Activated CD4-positive, alpha-beta memory T cell treated with anti-CD3 and anti-CD28 coated beads for 36 hours (primary cell): ENCODE data around the gene WRNIP1. TPM values are rescaled to one million over a fixed set of nuclear protein-coding genes. Genes with fewer than 3 reads are reported as not detected.

Experiments used
- CTCF ChIA-PET: fragments of 350-600 bp; sonication (Branson Sonifier 250); formaldehyde crosslinking; loops from one replicate; lab custom pipeline; 2021; ENCODE audit warnings: antibody characterized with exemption, inconsistent platforms; lab: Charles Lee
- POLR2A ChIA-PET: fragments of 350-600 bp; sonication (Branson Sonifier 250); formaldehyde crosslinking; loops from one replicate; lab custom pipeline; 2021; ENCODE audit warnings: antibody characterized with exemption; lab: Charles Lee
- DNase-seq: peaks from one replicate; pipeline ENCODE4 v3.0.0-alpha.2; 2020
- H3K27ac Mint-ChIP-seq: one replicate; pipeline ENCODE4 v1.8.0; 2021; ENCODE audit warnings: mixed read lengths
- H3K27me3 Mint-ChIP-seq: one replicate; pipeline ENCODE4 v1.8.0; 2021; ENCODE audit warnings: mixed read lengths
- H3K36me3 Mint-ChIP-seq: one replicate; pipeline ENCODE4 v1.8.0; 2021; ENCODE audit warnings: mixed read lengths
- H3K4me1 Mint-ChIP-seq: one replicate; pipeline ENCODE4 v1.8.0; 2021; ENCODE audit warnings: low read depth, mixed read lengths
- H3K4me3 Mint-ChIP-seq: one replicate; pipeline ENCODE4 v1.8.0; 2021; ENCODE audit warnings: mild to moderate bottlenecking, mixed read lengths
- H3K9me3 Mint-ChIP-seq: one replicate; pipeline ENCODE4 v1.8.0; 2021; ENCODE audit warnings: mixed read lengths
- intact Hi-C: fragments of 100-400 bp; cut with micrococcal nuclease; formaldehyde crosslinking; loops from one replicate; pipeline ENCODE4 v1.15.1; 2023
- total RNA-seq, 2 experiments: library from RNA; stranded (reverse); gene quantifications; one replicate each; pipeline ENCODE4 v1.2.3, GENCODE V29; 2021

The WRNIP1 gene
- total RNA-seq, 2 experiments from 2014 or later = 32.7 to 32.8 TPM

DNA sequence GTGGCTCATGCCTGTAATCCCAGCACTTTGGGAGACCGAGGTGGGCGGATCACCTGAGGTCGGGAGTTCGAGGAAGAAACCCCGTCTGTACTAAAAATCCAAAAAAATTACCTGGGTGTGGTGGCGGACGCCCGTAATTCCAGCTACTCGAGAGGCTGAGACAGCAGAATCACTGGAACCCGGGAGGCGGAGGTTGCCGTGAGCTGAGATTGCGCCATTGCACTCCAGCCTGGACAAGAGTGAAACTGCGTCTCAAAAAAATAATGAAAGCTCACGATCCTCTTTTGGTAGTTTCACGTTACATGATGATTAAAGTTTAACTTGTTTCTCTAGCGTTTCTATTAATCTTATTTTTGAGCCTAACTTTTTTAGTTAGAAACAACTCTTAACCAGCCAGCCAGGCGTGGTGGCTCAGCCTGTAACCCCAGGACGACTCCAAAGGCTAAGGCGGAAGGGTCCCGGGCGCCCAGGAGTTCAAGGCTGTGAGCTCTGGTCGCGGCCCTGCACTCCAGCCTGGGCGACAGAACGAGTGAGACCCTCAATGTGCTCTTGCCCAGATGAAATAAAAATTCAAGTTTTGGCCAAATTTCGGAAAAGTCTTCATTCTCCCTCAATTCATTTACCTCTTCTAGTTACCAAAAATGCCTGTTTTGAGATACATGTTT lies 1.2 kb upstream of the WRNIP1 start:
- peak overlapping the region; percentile 97 for H3K27ac Mint-ChIP-seq
- ChIA-PET CTCF (interaction anchor here (5.1 to 7.9 kb wide), 2 partner anchors 15 to 27 kb away, joined by 36 to 111 read pairs; partner anchors contain the start of gene MYLK4), POLR2A (interaction anchor here (0.9 to 3.5 kb wide), 2 partner anchors 77 to 445 kb away, joined by 4 to 13 read pairs; partner anchors contain the start of gene SERPINB1)
- no peaks in the 10 kb centered on the region for H3K27me3 Mint-ChIP-seq
- peaks cover 7% of the 10 kb centered on the region for H3K36me3 Mint-ChIP-seq
- peak overlapping the region; percentile 90 for H3K4me3 Mint-ChIP-seq
- H3K9me3 Mint-ChIP-seq = no peaks in the 10 kb centered on the region
- H3K4me1 Mint-ChIP-seq = peaks cover 36% of the 10 kb centered on the region
- intact Hi-C loops = loop anchor here (2.0 to 10.0 kb wide), 5 partner anchors 77 to 1371 kb away; partner anchors contain the start of genes ECI2, GMDS, RIPK1 and SERPINB1
- DNase-seq = no peak

DNA sequence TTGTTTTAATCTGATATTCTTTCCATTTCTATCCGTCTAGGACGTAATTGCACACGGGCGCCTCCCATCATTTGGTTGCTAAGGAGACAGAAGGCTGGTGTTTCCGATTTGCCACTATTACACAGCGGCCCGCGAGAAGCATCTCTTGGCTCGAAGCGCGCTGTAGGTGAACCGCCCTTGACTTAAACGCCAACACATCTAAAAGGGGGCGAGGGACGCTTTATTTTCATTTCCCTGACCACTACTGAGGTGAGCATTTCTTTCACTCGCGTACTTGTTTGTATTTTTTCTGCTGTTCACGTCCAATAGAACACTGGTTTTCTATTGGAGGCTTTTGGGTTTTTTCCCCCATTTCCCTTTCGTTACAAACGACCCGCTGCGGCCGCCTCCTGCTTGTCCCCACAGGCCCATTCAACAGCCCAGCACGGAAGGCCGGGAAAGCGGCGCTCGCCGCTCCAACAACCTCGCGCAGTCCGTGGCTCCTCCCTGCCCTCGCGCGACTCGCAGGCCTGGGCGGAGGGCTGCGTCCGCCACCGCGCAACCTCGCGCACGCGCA lies 505 bp upstream of the WRNIP1 start:
- peak overlapping the region; percentile 97 for H3K27ac Mint-ChIP-seq
- peak overlapping the region; percentile 90 for H3K4me3 Mint-ChIP-seq
- ChIA-PET POLR2A (interaction anchor here (0.7 to 3.5 kb wide), 3 partner anchors 77 to 261 kb away, joined by 3 to 13 read pairs (median 4); partner anchors contain the start of gene SERPINB1), CTCF (interaction anchor here (0.6 to 7.9 kb wide), 10 partner anchors 15 to 970 kb away, joined by 3 to 111 read pairs (median 4); partner anchors contain the start of genes MYLK4 and SERPINB1)
- H3K9me3 Mint-ChIP-seq = no peaks in the 10 kb centered on the region
- peaks cover 7% of the 10 kb centered on the region for H3K36me3 Mint-ChIP-seq
- peak; percentile 74 for DNase-seq
- no peaks in the 10 kb centered on the region for H3K27me3 Mint-ChIP-seq
- intact Hi-C loops = loop anchor here (1.0 to 10.0 kb wide), 7 partner anchors 76 to 1370 kb away; partner anchors contain the start of genes ECI2, GMDS, RIPK1 and SERPINB1
- peaks cover 39% of the 10 kb centered on the region for H3K4me1 Mint-ChIP-seq

DNA sequence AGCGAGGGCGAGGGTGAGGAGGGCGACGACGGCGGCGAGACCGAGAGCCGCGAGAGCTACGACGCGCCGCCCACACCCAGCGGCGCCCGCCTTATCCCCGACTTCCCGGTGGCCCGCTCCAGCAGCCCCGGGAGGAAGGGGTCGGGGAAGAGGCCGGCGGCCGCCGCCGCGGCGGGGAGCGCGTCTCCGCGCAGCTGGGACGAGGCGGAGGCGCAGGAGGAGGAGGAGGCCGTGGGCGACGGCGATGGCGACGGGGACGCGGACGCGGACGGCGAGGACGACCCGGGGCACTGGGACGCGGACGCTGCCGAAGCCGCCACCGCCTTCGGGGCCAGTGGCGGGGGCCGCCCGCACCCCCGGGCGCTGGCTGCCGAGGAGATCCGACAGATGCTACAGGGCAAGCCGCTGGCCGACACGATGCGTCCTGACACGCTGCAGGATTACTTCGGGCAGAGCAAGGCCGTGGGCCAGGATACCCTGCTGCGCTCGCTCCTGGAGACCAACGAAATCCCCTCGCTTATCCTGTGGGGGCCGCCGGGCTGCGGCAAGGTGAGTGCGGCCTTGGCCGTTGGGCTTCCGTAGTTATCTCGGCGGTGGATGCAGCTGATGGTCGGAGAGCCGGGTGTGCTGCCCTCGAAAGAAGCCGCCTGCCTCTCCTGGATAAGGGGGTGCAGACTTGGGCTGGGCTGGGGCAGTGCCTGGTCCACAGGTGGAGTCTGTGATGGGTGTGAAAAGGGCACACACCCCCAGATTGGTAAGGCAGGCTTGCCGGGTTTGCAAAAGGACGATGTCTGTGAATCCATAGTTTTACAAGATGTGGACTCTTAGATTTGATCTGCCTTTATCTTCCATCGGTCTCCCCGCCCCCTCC lies 938 bp downstream of the WRNIP1 start:
- peaks cover 17% of the 10 kb centered on the region for H3K36me3 Mint-ChIP-seq
- H3K4me1 Mint-ChIP-seq = peaks cover 42% of the 10 kb centered on the region
- intact Hi-C loops = loop anchor here (1.0 to 10.0 kb wide), 7 partner anchors 27 to 1369 kb away; partner anchors contain the start of genes ECI2, RIPK1, SERPINB1 and SERPINB9
- H3K27me3 Mint-ChIP-seq = no peaks in the 10 kb centered on the region
- H3K4me3 Mint-ChIP-seq = peak overlapping the region; percentile 92
- DNase-seq = peak; percentile 55
- peak overlapping the region; percentile 79 for H3K27ac Mint-ChIP-seq
- POLR2A ChIA-PET = interaction anchor here (0.8 to 3.5 kb wide), 6 partner anchors 8 to 257 kb away, joined by 3 to 13 read pairs (median 4); partner anchors contain the start of gene SERPINB1
- no peaks in the 10 kb centered on the region for H3K9me3 Mint-ChIP-seq
- CTCF ChIA-PET = interaction anchor here (0.6 to 2.7 kb wide), 16 partner anchors 9 to 224 kb away, joined by 3 to 13 read pairs (median 4); partner anchors contain the start of genes MYLK4 and SERPINB1

DNA sequence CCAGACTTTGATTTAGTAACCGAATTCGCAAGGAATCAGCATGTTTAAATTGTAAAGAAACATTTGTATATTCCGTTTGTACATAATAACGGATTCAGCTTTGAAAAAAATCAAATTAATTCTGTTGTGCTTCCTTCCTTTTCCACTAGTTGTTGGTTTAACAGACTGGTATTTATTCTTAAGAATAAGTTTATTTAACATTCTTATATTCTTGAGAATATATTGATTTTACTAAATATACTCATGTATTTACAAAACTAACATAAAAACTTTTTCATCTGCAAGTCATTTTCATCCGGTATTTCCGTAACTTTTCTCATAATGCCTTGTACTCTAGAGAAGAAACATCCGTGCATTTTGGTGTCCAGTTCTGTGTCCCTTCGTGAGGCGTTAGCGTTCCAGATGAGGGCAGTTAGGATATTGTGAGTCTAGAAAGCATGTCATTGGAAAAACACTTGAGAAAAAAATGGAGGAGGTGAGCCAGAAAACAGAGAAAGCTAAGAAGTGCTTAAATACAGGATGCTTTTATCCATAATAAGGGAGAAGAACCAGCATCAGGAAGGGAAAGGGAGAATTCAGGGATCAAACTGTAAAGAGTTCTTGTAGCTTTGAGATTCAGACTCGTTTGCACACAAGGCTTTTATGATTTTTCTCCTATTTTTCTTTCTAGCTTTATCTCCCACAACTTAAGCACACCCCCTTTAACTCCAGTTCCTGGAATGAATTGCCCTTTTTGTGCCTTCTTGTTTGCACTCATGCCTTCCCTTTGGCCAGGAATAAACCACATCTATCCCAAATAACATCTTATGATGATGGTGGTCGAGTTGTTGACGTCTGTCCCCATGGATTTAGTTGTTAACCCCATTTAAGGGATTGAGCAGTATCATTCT lies 1.8 kb downstream of the WRNIP1 start:
- peak overlapping the region; percentile 79 for H3K27ac Mint-ChIP-seq
- no peak for DNase-seq
- H3K4me1 Mint-ChIP-seq = peaks cover 42% of the 10 kb centered on the region
- H3K9me3 Mint-ChIP-seq = no peaks in the 10 kb centered on the region
- peak overlapping the region; percentile 92 for H3K4me3 Mint-ChIP-seq
- H3K36me3 Mint-ChIP-seq = peaks cover 19% of the 10 kb centered on the region
- intact Hi-C loops = loop anchor here (2.0 to 10.0 kb wide), 4 partner anchors 26 to 1368 kb away; partner anchors contain the start of genes ECI2 and SERPINB9
- ChIA-PET CTCF (interaction anchor here (1.0 to 2.7 kb wide), 7 partner anchors 9 to 169 kb away, joined by 3 to 13 read pairs (median 6); partner anchors contain the start of genes MYLK4 and SERPINB1), POLR2A (interaction anchor here (1.5 to 3.5 kb wide), 3 partner anchors 24 to 297 kb away, joined by 3 to 13 read pairs (median 4); partner anchors contain the start of gene SERPINB1)
- no peaks in the 10 kb centered on the region for H3K27me3 Mint-ChIP-seq

DNA sequence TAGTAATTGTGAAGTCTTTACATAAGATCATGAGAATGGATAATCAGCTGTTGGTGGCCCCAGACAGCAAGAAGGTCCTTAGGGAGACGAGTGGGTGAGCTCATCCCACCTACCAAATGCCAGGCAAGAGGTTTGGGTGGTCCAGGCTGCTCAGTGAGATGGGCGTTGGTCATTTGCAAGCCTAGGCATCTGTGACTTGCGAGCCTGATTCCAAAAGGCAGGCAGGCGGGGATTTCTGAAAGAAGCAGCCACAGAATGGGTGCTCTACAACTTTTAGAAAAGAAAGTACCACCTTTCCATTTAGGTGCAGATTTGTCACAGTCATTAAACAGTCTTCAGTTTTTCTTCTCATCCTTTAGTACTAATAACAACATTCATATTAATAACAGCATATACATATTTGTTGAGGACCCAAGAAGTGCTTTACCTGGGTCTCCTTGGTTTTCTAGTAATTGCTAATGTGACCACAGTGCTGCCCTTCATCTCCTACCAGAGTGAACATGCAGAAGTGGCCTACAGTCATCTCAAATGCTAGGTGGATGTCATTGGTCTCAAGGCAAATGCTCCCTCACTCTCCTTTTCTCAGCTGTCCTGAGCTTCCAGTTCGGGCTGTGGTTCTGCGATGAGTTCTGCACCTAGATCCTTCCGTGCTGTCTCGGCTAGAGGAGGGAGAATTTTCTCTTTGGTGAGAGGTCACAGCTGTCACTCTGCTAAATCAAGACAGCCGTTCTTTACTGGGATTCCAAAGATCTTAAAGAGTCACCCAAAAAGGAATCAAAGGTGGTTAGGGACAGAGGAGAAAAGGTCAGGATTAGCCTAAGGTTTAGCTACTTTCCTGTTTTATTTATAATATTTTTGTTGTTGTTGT lies 2.7 kb downstream of the WRNIP1 start:
- ChIA-PET CTCF (interaction anchor here (1.1 to 2.7 kb wide), 6 partner anchors 18 to 221 kb away, joined by 4 to 13 read pairs (median 7); partner anchors contain the start of genes MYLK4 and SERPINB1), POLR2A (interaction anchor here (0.6 to 3.5 kb wide), 3 partner anchors 12 to 296 kb away, joined by 3 to 13 read pairs (median 3); partner anchors contain the start of gene SERPINB1)
- Mint-ChIP-seq H3K27me3 (no peaks in the 10 kb centered on the region), H3K4me1 (peaks cover 48% of the 10 kb centered on the region), H3K9me3 (no peaks in the 10 kb centered on the region), H3K4me3 (peak overlapping the region; percentile 71), H3K36me3 (peaks cover 19% of the 10 kb centered on the region), H3K27ac (no peak overlapping the region)
- DNase-seq = no peak
- intact Hi-C loops = loop anchor here (2.0 to 10.0 kb wide), 4 partner anchors 25 to 1367 kb away; partner anchors contain the start of genes ECI2 and SERPINB9

DNA sequence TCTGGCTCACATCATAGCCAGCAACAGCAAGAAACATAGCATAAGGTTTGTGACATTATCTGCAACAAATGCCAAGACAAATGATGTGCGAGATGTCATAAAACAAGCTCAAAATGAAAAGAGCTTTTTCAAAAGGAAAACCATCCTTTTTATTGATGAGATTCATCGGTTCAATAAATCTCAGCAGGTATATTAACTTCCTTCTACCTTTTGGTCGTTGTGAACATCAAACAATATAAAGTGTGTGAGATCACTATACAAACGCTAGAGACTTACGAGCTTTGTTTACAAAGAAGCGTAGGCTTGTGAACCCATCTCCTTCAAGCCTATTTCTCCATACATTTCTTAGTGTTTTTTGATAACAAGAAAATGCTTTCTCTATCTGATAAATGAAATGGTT lies 3.5 kb downstream of the WRNIP1 start:
- intact Hi-C loops = loop anchor here (5.0 to 10.0 kb wide), 3 partner anchors 134 to 1366 kb away; partner anchors contain the start of genes ECI2 and SERPINB9
- H3K27ac Mint-ChIP-seq = no peak overlapping the region

DNA sequence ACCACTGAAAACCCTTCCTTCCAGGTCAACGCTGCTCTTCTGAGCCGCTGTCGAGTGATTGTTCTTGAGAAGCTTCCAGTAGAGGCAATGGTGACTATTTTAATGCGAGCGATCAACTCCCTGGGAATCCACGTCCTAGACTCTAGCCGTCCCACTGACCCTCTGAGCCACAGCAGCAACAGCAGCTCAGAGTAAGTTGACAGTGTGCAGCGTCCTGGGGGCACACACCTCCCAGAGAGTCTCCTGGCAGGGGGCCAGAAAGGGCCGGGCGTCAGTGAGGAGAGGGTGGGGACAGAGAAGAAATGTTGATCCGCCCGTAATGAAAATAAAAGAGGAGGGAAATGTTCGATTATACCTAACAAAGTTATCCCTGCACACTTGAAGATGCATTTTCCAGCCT lies 5.0 kb downstream of the WRNIP1 start:
- Mint-ChIP-seq H3K4me1 (peaks cover 55% of the 10 kb centered on the region), H3K27me3 (no peaks in the 10 kb centered on the region), H3K9me3 (no peaks in the 10 kb centered on the region), H3K4me3 (no peak overlapping the region), H3K36me3 (peaks cover 26% of the 10 kb centered on the region), H3K27ac (no peak overlapping the region)
- POLR2A ChIA-PET = no interaction called here
- CTCF ChIA-PET = interaction anchor here (0.6 to 1.1 kb wide), 4 partner anchors 20 to 208 kb away, joined by 3 to 5 read pairs (median 3); partner anchors contain the start of gene MYLK4
- intact Hi-C loops = no loop called here
- DNase-seq = no peak

More for the DNA sequence above, 3.5 kb downstream of the WRNIP1 start:
- Mint-ChIP-seq H3K36me3 (peaks cover 19% of the 10 kb centered on the region), H3K9me3 (no peaks in the 10 kb centered on the region), H3K4me1 (peaks cover 52% of the 10 kb centered on the region), H3K27me3 (no peaks in the 10 kb centered on the region), H3K4me3 (peak overlapping the region; percentile 71)
- ChIA-PET POLR2A (interaction anchor here (0.6 to 1.5 kb wide), 2 partner anchors 172 to 295 kb away, joined by 3 read pairs; no protein-coding TSS in a partner anchor), CTCF (interaction anchor here (0.9 to 2.7 kb wide), 5 partner anchors 18 to 220 kb away, joined by 4 to 13 read pairs (median 7); partner anchors contain the start of genes MYLK4 and SERPINB1)
- no peak for DNase-seq

DNA sequence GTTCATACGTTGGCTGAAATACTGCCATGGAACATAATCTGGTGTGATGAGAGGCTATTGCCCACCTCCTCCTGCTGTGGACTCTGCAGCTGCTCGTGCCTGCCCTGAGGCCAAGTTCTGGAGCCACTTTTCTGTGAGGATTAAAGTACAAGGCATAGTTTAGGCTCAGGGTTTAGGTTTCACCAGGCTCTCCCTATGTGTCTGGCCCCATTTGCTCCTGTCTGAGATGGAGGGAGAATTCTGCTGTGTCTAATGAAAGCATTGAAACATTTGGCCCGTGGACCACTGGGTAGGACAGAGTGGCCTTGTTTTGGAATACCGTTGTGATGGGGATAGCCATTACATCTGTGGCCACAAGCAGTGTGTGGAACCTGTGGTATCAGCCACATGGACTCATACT lies 5.9 kb downstream of the WRNIP1 start:
- DNase-seq = no peak
- intact Hi-C loops = no loop called here
- H3K27ac Mint-ChIP-seq = no peak overlapping the region
- H3K36me3 Mint-ChIP-seq = peaks cover 30% of the 10 kb centered on the region
- POLR2A ChIA-PET = interaction anchor here (1.0 kb wide), 1 partner anchor 69 kb away, joined by 3 read pairs; no protein-coding TSS in a partner anchor
- peaks cover 58% of the 10 kb centered on the region for H3K4me1 Mint-ChIP-seq
- no peak overlapping the region for H3K4me3 Mint-ChIP-seq
- CTCF ChIA-PET = interaction anchor here (0.7 to 1.0 kb wide), 2 partner anchors 75 to 207 kb away, joined by 3 read pairs; no protein-coding TSS in a partner anchor
- H3K9me3 Mint-ChIP-seq = no peaks in the 10 kb centered on the region
- no peaks in the 10 kb centered on the region for H3K27me3 Mint-ChIP-seq

DNA sequence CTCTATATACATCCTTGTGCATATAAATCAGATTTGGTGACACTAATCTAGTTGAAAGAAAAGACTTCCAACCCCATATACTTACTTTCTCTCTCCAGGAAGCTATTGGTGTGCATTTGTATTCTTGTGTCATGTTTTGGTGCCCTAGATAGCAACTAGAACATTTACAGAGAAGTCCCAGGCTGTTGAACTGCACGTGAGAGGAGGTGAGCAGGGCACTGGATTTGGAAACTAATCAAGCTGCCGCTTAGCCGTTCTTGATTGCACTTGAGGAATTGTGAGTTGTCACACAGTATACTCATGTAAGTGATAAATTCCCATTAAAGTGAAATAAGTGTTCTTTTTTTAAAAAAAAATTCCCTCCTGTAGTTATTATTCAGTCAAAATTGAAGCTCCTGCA lies 7.6 kb downstream of the WRNIP1 start:
- intact Hi-C loops = no loop called here
- H3K36me3 Mint-ChIP-seq = peaks cover 30% of the 10 kb centered on the region

More for the DNA sequence above, 7.6 kb downstream of the WRNIP1 start:
- no peaks in the 10 kb centered on the region for H3K9me3 Mint-ChIP-seq
- POLR2A ChIA-PET = no interaction called here
- no peak for DNase-seq
- H3K27me3 Mint-ChIP-seq = no peaks in the 10 kb centered on the region
- H3K4me1 Mint-ChIP-seq = peaks cover 57% of the 10 kb centered on the region
- CTCF ChIA-PET = interaction anchor here (0.6 to 1.8 kb wide), 5 partner anchors 19 to 534 kb away, joined by 3 to 9 read pairs (median 4); partner anchors contain the start of genes MYLK4 and SERPINB1
- no peak overlapping the region for H3K4me3 Mint-ChIP-seq
- no peak overlapping the region for H3K27ac Mint-ChIP-seq
